HEK293T (cell line): ENCODE measurements around the gene TAOK3.
"Not testable (repeated sequence)": the region's sequence is repeated elsewhere in the genome, so short reads cannot be mapped to it uniquely, and the experiment has no call there.

ENCODE experiments used
- CTCF ChIA-PET: fragments of 350-600 bp; formaldehyde crosslinking; extraction: SDS; loops from one replicate; lab custom pipeline; 2021; ENCODE audit warnings: antibody characterized with exemption, inconsistent platforms; lab: Yijun Ruan, JAX
- POLR2A ChIA-PET: fragments of 350-600 bp; formaldehyde crosslinking; extraction: SDS; loops from one replicate; lab custom pipeline; 2020; ENCODE audit warnings: antibody characterized with exemption, inconsistent platforms; lab: Yijun Ruan, JAX
- DNase-seq: peaks from one replicate; pipeline ENCODE4 v3.0.0; 2012; ENCODE audit warnings: mixed read lengths; ENCODE audit errors: extremely low spot score
- ARNT ChIP-seq: fragments of 450-650 bp; IDR thresholded peaks from 2 replicates; pipeline ENCODE4 v1.6.1; 2017; ENCODE audit warnings: mild to moderate bottlenecking
- BHLHE40 ChIP-seq: fragments of 450-650 bp; IDR thresholded peaks from 2 replicates; pipeline ENCODE4 v1.6.1; 2016; ENCODE audit warnings: mild to moderate bottlenecking, moderate library complexity, borderline replicate concordance
- CTBP1 ChIP-seq: fragments of 450-650 bp; IDR thresholded peaks from 2 replicates; pipeline ENCODE4 v1.6.1; 2016; ENCODE audit warnings: borderline replicate concordance
- ELF4 ChIP-seq: fragments of 450-650 bp; IDR thresholded peaks from 2 replicates; pipeline ENCODE4 v1.6.1; 2017; ENCODE audit warnings: antibody characterized with exemption
- FOXA1 ChIP-seq: fragments of 450-650 bp; IDR thresholded peaks from 2 replicates; pipeline ENCODE4 v1.6.1; 2016; ENCODE audit warnings: mild to moderate bottlenecking
- FOXK2 ChIP-seq: fragments of 450-650 bp; IDR thresholded peaks from 2 replicates; pipeline ENCODE4 v1.6.1; 2016; ENCODE audit warnings: mild to moderate bottlenecking
- FOXM1 ChIP-seq: fragments of 450-650 bp; IDR thresholded peaks from 2 replicates; pipeline ENCODE4 v1.6.1; 2017; ENCODE audit warnings: mild to moderate bottlenecking, borderline replicate concordance
- HDGF ChIP-seq: fragments of 450-650 bp; IDR thresholded peaks from 2 replicates; pipeline ENCODE4 v1.6.1; 2017; ENCODE audit warnings: antibody characterized with exemption, borderline replicate concordance
- L3MBTL2 ChIP-seq: fragments of 450-650 bp; conservative IDR thresholded peaks from 2 replicates; pipeline ENCODE4 v1.6.1; 2016; ENCODE audit warnings: mild to moderate bottlenecking
- LEF1 ChIP-seq: fragments of 450-650 bp; IDR thresholded peaks from 2 replicates; pipeline ENCODE4 v1.6.1; 2017; ENCODE audit warnings: mild to moderate bottlenecking, borderline replicate concordance
- NFRKB ChIP-seq: fragments of 450-650 bp; IDR thresholded peaks from 2 replicates; pipeline ENCODE4 v1.6.1; 2016; ENCODE audit warnings: mild to moderate bottlenecking, moderate library complexity
- SP1 ChIP-seq: fragments of 450-650 bp; IDR thresholded peaks from 2 replicates; pipeline ENCODE4 v1.6.1; 2017
- SUZ12 ChIP-seq: fragments of 450-650 bp; IDR thresholded peaks from 2 replicates; pipeline ENCODE4 v1.6.1; 2016; ENCODE audit warnings: mild to moderate bottlenecking
- TARDBP ChIP-seq: fragments of 450-650 bp; IDR thresholded peaks from 2 replicates; pipeline ENCODE4 v1.6.1; 2016
- ZNF384 ChIP-seq: fragments of 450-650 bp; IDR thresholded peaks from 2 replicates; pipeline ENCODE4 v1.6.1; 2016
- TF ChIP-seq, protein P1 (sequence below): fragments of 450-650 bp; IDR thresholded peaks from 2 replicates; pipeline ENCODE4 v1.6.1; 2016

TAOK3 gene

DNA sequence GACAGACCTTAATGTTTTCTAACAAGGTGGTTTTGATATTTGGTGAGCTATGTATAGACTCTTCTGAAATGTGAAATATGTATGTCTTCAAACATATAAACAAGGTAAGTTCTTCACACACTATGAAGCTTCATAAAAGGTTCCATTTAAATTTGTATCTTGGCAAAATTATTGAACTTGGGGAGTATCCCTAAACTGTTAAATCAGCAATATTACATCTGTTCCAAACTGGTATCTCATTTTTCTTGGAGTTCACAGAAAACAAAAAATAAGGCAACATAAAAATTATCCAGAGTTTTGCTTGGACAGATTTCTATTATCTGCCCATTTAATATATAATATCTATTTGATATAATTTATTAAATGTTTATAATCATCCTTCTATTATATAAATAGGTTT is 62.4 kb downstream of the TAOK3 start:
- POLR2A ChIA-PET, result no interaction called here
- CTCF ChIA-PET, result no interaction called here

DNA sequence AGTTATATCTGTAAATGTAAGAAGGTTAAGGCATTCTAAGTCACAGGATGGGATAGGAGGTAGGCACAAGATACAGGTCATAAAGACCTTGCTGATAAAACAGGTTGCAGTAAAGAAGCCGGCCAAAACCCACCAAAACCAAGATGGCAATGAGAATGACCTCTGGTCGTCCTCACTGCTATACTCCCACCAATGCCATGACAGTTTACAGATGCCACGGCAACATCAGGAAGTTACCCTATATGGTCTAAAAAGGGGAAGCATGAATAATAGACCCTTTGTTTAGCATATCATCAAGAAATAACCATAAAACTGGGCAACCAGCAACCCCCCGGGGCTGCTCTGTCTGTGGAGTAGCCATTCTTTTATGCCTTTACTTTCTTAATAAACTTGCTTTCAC is 64.7 kb downstream of the TAOK3 start:
- CTCF ChIA-PET, result interaction anchor here (0.6 kb wide), 1 partner anchor 51 kb away, joined by 3 read pairs; no protein-coding TSS in a partner anchor
- POLR2A ChIA-PET, DNase-seq: not testable (repeated sequence)

More for the DNA sequence above, 62.4 kb downstream of the TAOK3 start:
- DNase-seq, result no peak
- TF ChIP-seq ELF4 (no peak), LEF1 (no peak), NFRKB (no peak)

DNA sequence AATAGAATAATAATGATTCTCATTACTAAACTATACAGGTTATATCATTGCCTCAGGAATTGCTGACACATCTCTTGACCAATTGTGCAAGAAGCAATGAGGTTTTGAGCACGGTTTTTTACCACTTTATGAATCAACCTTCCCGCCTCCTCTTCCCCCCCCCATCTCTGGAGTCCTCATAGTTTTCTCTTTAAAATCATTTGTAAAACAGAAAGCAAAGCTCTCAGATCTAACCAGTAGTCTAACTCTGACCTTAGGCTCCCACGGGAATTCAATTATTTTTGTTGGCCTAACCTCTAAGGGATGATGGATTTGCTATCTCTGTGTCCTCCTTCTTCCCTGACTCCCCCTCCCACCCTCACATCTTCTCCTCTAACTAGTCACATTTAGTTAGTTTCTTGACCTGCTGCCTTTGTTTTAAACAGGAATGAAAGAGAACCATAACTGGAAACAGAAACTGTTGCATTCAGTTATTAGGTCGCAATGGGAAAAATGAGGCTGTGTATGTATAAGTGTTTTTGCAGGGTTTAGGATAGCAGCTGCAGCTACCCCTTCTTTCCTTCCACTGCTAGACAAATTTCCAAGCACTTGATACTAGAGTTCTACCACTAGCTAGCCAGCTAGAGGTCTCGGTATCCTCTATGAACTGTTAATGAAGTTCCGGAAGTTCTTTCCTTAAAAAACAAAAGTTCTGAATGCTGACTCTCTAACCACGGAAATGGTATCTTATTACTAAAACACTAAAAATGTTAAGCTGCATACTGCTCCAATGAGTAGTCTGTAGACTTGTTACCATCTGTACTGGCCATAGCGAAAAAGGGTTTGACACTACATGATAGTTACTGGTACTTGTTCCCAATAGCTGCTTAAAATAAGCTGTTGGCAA is 65.4 kb downstream of the TAOK3 start:
- no peak for TF ChIP-seq SP1
- no peak for TF ChIP-seq FOXM1
- no peak for TF ChIP-seq ARNT
- no peak for TF ChIP-seq ELF4
- TF ChIP-seq, protein P1, sequence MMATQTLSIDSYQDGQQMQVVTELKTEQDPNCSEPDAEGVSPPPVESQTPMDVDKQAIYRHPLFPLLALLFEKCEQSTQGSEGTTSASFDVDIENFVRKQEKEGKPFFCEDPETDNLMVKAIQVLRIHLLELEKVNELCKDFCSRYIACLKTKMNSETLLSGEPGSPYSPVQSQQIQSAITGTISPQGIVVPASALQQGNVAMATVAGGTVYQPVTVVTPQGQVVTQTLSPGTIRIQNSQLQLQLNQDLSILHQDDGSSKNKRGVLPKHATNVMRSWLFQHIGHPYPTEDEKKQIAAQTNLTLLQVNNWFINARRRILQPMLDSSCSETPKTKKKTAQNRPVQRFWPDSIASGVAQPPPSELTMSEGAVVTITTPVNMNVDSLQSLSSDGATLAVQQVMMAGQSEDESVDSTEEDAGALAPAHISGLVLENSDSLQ, result no peak
- no peak for TF ChIP-seq TARDBP
- TF ChIP-seq FOXK2, result no peak
- no peak for TF ChIP-seq CTBP1
- TF ChIP-seq L3MBTL2, result no peak
- TF ChIP-seq ZNF384, result no peak
- TF ChIP-seq NFRKB, result no peak
- TF ChIP-seq SUZ12, result no peak
- no peak for TF ChIP-seq HDGF
- ChIA-PET CTCF (interaction anchor here (0.6 to 0.7 kb wide), 3 partner anchors 49 to 592 kb away, joined by 3 read pairs; no protein-coding TSS in a partner anchor), POLR2A (interaction anchor here (0.7 kb wide), 1 partner anchor 66 kb away, joined by 3 read pairs; no protein-coding TSS in a partner anchor)
- DNase-seq, result no peak

DNA sequence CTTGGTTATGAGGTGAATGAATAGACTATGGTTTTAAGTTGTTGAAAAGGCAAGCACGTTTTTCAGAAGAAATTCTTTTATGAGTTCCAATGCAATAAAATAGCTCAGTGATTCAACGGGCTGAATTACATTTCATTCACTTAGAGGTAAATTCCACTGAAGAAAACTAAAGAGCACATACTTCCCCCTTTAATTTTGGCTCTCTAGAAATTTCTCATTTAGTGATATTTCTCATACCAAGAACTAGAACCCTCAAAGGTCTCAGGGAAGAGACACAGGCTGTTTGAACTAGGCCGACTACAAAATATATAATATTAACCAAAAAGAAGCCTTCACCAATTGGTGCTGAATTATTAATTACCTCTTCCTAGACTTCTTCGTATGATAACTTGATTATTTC is 68.6 kb downstream of the TAOK3 start:
- ChIA-PET POLR2A (no interaction called here), CTCF (no interaction called here)
- no peak for TF ChIP-seq CTBP1
- TF ChIP-seq ELF4, result no peak
- no peak for TF ChIP-seq SUZ12
- TF ChIP-seq NFRKB, result no peak
- no peak for TF ChIP-seq BHLHE40
- no peak for TF ChIP-seq ZNF384
- no peak for TF ChIP-seq HDGF
- no peak for TF ChIP-seq FOXA1
- TF ChIP-seq L3MBTL2, result no peak
- TF ChIP-seq FOXK2, result no peak
- no peak for TF ChIP-seq ARNT
- no peak for TF ChIP-seq SP1
- no peak for TF ChIP-seq LEF1
- TF ChIP-seq FOXM1, result no peak
- TF ChIP-seq TARDBP, result no peak
- TF ChIP-seq, protein P1, result no peak
- no peak for DNase-seq

DNA sequence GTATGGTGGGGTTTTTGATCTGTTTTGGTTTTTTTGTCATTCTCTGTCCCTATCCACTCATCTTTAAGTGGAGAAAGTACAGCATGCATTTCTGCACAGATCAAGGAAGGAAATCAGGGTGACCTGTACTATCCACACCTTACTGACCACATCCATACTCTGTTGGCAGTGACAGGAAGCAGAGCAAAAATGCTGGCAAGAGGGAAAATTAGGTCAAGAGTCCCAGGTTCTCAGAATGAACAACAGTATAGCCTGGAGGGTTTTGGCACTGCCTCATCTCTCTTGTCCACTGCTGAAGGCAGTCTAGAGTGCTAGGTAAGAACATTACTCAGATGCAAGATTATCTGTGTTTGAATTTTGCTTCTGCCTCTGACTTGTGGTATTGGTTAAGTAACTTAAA is 70.7 kb downstream of the TAOK3 start:
- POLR2A ChIA-PET, result no interaction called here
- DNase-seq, result no peak
- TF ChIP-seq, protein P1, result no peak
- no peak for TF ChIP-seq FOXK2
- no peak for TF ChIP-seq NFRKB
- TF ChIP-seq L3MBTL2, result no peak
- no peak for TF ChIP-seq LEF1
- TF ChIP-seq FOXA1, result no peak
- TF ChIP-seq TARDBP, result no peak
- no peak for TF ChIP-seq BHLHE40
- TF ChIP-seq ARNT, result no peak
- no peak for TF ChIP-seq CTBP1
- no peak for TF ChIP-seq HDGF
- TF ChIP-seq ZNF384, result no peak
- no peak for TF ChIP-seq ELF4
- TF ChIP-seq SUZ12, result no peak
- no peak for TF ChIP-seq FOXM1
- no peak for TF ChIP-seq SP1
- CTCF ChIA-PET, result no interaction called here

DNA sequence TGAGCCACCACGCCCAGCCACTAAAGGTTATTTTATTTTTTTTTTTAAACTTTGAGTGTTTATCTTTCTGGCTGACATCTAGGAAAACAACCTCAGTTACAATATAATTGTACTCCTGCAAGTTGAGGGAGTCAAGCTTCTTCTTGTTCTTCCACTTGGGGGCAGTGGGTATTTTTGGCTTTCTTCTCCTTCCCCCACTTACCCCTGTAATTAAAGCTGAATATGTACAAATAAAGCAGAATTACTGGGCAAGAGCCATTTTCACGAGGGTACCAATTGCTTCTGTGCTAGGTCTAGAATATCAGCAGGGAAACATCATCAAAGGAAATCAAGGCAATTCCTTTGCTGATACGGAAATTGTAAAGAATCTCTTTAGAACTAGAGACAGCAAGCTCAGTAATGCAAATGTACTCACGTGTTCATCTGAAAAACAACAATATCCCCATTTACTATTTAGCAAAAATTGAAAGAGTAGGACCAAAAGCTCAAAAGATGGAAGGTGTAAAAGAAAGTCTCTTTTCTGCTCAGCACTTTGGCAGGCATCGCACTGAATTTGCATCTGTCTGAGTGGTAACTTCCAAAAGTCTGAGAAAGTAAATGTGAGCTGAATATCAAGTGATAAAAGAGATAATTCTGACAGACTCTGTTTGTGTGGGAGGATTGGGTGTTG is 72.8 kb downstream of the TAOK3 start:
- TF ChIP-seq LEF1 (no peak), ZNF384 (no peak), TARDBP (no peak), SP1 (no peak), BHLHE40 (no peak), HDGF (no peak), ELF4 (no peak), CTBP1 (no peak), SUZ12 (no peak), FOXK2 (no peak), L3MBTL2 (no peak), ARNT (no peak), NFRKB (no peak), FOXM1 (no peak)
- TF ChIP-seq, protein P1, result no peak
- no peak for DNase-seq
- POLR2A ChIA-PET, result interaction anchor here (0.6 kb wide), 1 partner anchor 76 kb away, joined by 3 read pairs; the partner anchor contains the start of gene SUDS3
- CTCF ChIA-PET, result interaction anchor here (0.7 to 1.9 kb wide), 4 partner anchors 10 to 78 kb away, joined by 4 to 5 read pairs (median 4); partner anchors contain the start of gene SUDS3
